GM18498 (cell line): ENCODE measurements around the gene GRAMD4.

Source experiments
- ATAC-seq: cut with Tn5 transposase; IDR thresholded peaks from one replicate; pipeline ENCODE4 v1.9.1; 2021; ENCODE audit warnings: mild to moderate bottlenecking, moderate library complexity; ENCODE audit not compliant: unreplicated experiment

GRAMD4 gene

GRCh38 chr22:46707305-46707704 is 87.1 kb downstream of the GRAMD4 start:
- no peak for ATAC-seq

- ATAC-seq: no peak
Measured at GRCh38 chr22:46707827-46708570, 87.8 kb downstream of the GRAMD4 start.

GRCh38 chr22:46708766-46709330 is 88.7 kb downstream of the GRAMD4 start:
- no peak for ATAC-seq

GRCh38 chr22:46710806-46711205 is 90.6 kb downstream of the GRAMD4 start:
- ATAC-seq: no peak

- no peak for ATAC-seq
Measured at GRCh38 chr22:46712288-46712687, 92.1 kb downstream of the GRAMD4 start.

GRCh38 chr22:46714550-46714949 is 94.4 kb downstream of the GRAMD4 start:
- ATAC-seq: no peak

- no peak for ATAC-seq
Measured at GRCh38 chr22:46719921-46720320, 99.7 kb downstream of the GRAMD4 start.

- no peak for ATAC-seq
Measured at GRCh38 chr22:46721501-46722085, 101.4 kb downstream of the GRAMD4 start.

GRCh38 chr22:46723882-46724281 is 103.7 kb downstream of the GRAMD4 start:
- no peak for ATAC-seq

- no peak for ATAC-seq
Measured at GRCh38 chr22:46725096-46725495, 104.9 kb downstream of the GRAMD4 start.

GRCh38 chr22:46726066-46726985 is 106.1 kb downstream of the GRAMD4 start:
- ATAC-seq: no peak

- ATAC-seq: no peak
Measured at GRCh38 chr22:46726986-46727317, 106.8 kb downstream of the GRAMD4 start.

GRCh38 chr22:46727813-46728364 is 107.7 kb downstream of the GRAMD4 start:
- ATAC-seq: no peak

GRCh38 chr22:46728470-46728869 is 108.3 kb downstream of the GRAMD4 start:
- no peak for ATAC-seq
